DND-41 (cell line): Measurements from ENCODE around the gene SPDYE4.

ENCODE experiments used
- ATAC-seq: fragments of 200-7000 bp; cut with Tn5 transposase; 3 replicates; pipeline ENCODE4 v1.9.1; 2021; ENCODE audit warnings: low read depth; ENCODE audit not compliant: insufficient read depth
- DNase-seq: peaks from one replicate; pipeline ENCODE4 v3.0.0-alpha.2; 2020
- H2AFZ ChIP-seq: 2 replicates; pipeline ENCODE4 v1.6.0; 2012; ENCODE audit warnings: low read depth, low read length
- H3K27ac ChIP-seq: 2 replicates; pipeline ENCODE4 v1.5.1; 2012; ENCODE audit warnings: low read length, inconsistent platforms
- H3K27me3 ChIP-seq: fragments of 200-600 bp; sonication (generic); 2 replicates; pipeline ENCODE4 v1.6.0; 2012; ENCODE audit warnings: low read length, mild to moderate bottlenecking, inconsistent platforms; ENCODE audit not compliant: insufficient read depth, poor library complexity
- H3K36me3 ChIP-seq: 2 replicates; pipeline ENCODE4 v1.5.1; 2012; ENCODE audit warnings: low read length, inconsistent platforms; ENCODE audit not compliant: insufficient read depth
- H3K4me1 ChIP-seq: 2 replicates; pipeline ENCODE4 v1.5.1; 2012; ENCODE audit warnings: mild to moderate bottlenecking, low read length; ENCODE audit not compliant: insufficient read depth
- H3K4me2 ChIP-seq: 2 replicates; pipeline ENCODE4 v1.6.0; 2012; ENCODE audit warnings: mild to moderate bottlenecking, moderate library complexity, low read length, inconsistent platforms; ENCODE audit not compliant: insufficient read depth
- H3K4me3 ChIP-seq, 2 experiments: fragments of 200-600 bp in 1 of 2; shearing (Covaris generic) in 1 of 2; 2 replicates each; pipeline ENCODE4 v1.5.1; 2012 to 2016; ENCODE audit warnings: inconsistent platforms in 2 of 2, low read length in 2 of 2, mild to moderate bottlenecking in 2 of 2, low read depth in 1 of 2, moderate library complexity in 1 of 2
- H3K79me2 ChIP-seq: 2 replicates; pipeline ENCODE4 v1.6.0; 2012; ENCODE audit warnings: low read length, inconsistent platforms; ENCODE audit not compliant: insufficient read depth
- H3K9ac ChIP-seq: 2 replicates; pipeline ENCODE4 v1.6.0; 2012; ENCODE audit warnings: low read depth, mild to moderate bottlenecking, inconsistent platforms, low read length, moderate library complexity
- H3K9me3 ChIP-seq: 2 replicates; pipeline ENCODE4 v1.5.1; 2012; ENCODE audit warnings: low read length, moderate library complexity, mild to moderate bottlenecking, inconsistent platforms; ENCODE audit not compliant: insufficient read depth, severe bottlenecking
- H4K20me1 ChIP-seq: 2 replicates; pipeline ENCODE4 v1.6.0; 2012; ENCODE audit warnings: low read length; ENCODE audit not compliant: insufficient read depth
- CTCF ChIP-seq: IDR thresholded peaks from 2 replicates; pipeline ENCODE4 v1.5.1; 2012; ENCODE audit warnings: borderline replicate concordance, low read length, moderate library complexity, mild to moderate bottlenecking; ENCODE audit not compliant: poor library complexity, severe bottlenecking; ENCODE audit errors: extremely low read depth
- EZH2 ChIP-seq: IDR thresholded peaks from 3 replicates; pipeline ENCODE4 v1.6.1; 2012; ENCODE audit warnings: borderline replicate concordance, low read depth, mild to moderate bottlenecking, moderate library complexity, low read length, inconsistent platforms; ENCODE audit not compliant: severe bottlenecking

SPDYE4 gene

DNA sequence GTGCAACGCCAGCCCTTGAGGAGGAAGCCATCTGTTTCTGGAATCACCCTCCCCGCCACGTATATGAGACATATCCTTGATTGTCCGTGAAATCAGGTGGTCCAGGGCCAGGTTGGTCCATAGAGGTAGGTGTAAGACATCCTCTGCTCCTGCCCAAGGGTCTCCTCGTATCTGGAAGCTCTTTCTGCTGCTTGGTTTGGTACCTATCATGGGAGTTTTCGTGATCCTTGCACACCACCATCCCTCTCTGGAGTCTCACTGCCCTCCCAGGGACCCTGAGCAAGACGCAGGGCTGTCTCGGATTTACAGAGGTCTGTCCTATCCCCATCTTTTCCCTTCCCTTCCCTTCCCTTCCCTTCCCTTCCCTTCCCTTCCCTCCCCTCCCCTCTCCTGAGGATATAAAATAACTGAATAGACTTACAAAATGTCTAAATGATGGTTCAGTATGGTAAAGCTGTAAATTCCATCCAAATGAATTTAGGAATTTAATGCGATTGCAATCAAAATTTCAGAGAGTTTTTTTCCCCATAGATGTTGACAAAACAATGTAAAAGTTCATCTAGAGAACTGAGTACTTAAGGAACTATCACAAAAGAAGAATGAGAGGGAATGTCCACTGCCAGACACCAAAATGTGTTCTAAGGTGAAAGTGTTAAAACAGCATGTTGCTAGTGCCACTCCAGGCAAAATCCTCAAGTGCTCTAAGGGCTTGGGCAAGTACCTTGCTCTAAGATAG lies 11.7 kb downstream of the SPDYE4 start:
- Histone ChIP-seq H3K27me3 (peaks cover 3% of the 10 kb centered on the region), H2AFZ (peak overlapping the region; percentile 83), H3K4me3 (peak overlapping the region in 1 of 2 experiments; percentile 58; a peak in 2 of 4 replicates), H3K9me3 (no peaks in the 10 kb centered on the region), H3K4me2 (peak overlapping the region; percentile 84), H3K27ac (no peak overlapping the region), H3K9ac (peak overlapping the region; percentile 44; the same call in 1 of the 2 replicates), H3K4me1 (peaks cover 14% of the 10 kb centered on the region), H3K36me3 (no peaks in the 10 kb centered on the region), H4K20me1 (no peaks in the 10 kb centered on the region), H3K79me2 (no peaks in the 10 kb centered on the region)
- no peak for DNase-seq
- TF ChIP-seq CTCF = no peak
- no peak for TF ChIP-seq EZH2
- ATAC-seq = no peak; the same call in 2 of the 3 replicates

DNA sequence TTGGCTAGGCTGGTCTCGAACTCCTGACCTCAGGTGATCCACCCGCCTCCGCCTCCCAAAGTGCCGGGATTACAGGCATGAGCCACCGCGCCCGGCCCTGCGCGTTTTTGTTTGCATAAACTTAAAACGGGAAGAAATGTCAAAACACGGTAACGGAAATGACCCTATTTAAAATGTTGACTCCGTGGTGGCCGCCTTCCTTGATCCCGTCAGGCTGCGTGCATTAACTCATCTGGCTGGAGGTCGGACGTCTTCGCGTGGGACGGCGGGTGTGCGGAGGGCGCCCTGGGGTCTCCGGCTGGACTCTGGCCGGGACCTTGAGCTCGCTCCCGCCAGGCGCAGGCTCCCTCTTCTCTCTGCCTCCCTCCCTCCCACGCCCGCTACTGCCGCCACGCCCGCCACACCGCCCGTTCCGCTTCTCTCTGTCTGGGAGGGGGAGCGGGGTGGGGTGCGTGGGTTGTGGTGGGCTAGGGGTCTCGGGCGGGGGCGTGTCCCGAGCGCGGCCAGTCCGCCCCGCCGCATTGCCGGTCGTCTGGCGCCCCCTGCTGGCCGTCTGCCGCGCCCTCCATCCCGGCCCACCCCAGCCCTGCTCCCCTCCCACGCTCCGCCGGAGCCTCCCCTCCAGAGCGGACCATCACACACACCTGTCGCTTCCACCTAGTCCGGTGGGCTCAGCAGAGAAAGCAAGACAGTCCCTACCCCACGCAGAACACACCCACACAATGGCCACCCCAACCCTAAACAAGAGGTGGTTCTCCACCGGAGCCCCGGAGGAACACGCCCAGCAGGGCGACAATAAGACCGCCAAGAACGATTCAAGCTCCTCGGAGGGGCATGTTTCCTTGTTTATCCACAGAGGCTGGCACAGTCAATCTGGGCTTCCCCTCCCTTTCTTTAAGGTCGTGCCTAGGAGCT lies 12.5 kb downstream of the SPDYE4 start:
- peak; percentile 92 for ATAC-seq
- Histone ChIP-seq H3K9me3 (no peaks in the 10 kb centered on the region), H3K36me3 (no peaks in the 10 kb centered on the region), H3K4me1 (peaks cover 19% of the 10 kb centered on the region), H3K4me3 (peak overlapping the region in 1 of 2 experiments; percentile 58; a peak in 3 of 4 replicates), H4K20me1 (no peaks in the 10 kb centered on the region), H3K27me3 (peaks cover 3% of the 10 kb centered on the region), H3K27ac (no peak overlapping the region), H2AFZ (peak overlapping the region; percentile 83), H3K79me2 (no peaks in the 10 kb centered on the region), H3K9ac (peak overlapping the region; percentile 44; the same call in 1 of the 2 replicates), H3K4me2 (peak overlapping the region; percentile 84)
- DNase-seq = peak; percentile 72
- TF ChIP-seq CTCF (peak; percentile 74), EZH2 (no peak)

DNA sequence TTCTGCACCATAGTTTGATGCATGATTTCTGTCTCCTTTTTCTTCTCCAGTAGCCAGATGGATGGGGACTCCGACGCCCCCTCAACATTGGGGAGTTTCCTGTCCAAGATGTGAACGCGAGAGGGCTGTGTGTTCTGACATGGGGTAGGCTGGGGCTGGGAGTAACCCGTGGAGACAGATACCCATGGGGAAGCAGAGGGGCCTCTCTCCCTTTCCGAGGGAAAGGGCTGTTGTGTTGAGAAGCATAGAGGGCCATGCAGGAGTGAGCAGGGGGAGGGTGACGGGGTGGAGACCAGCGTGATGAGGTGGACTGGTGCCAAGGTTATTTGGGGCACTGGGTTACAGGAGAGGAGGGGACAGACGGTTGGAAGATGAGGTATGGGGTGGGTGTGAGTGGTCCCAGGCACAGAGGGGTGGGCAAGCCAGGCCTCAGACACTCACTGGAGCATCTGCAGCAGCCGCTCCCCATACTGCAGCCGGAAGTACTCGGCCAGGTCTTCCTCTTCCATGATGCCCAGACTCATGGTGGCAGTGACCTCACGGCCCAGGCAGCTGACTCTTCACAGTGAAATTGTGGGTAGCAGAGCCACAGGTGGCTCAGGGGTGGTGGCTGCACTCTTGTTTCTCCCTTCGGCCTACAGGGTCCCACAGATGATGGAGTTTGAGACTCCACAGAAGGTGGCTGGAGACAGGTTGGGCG lies 14.1 kb downstream of the SPDYE4 start:
- Histone ChIP-seq H3K27ac (no peak overlapping the region), H3K4me2 (no peak overlapping the region), H3K9ac (no peak overlapping the region), H3K4me1 (peaks cover 24% of the 10 kb centered on the region), H3K4me3 (no peak overlapping the region), H3K79me2 (no peaks in the 10 kb centered on the region), H3K27me3 (peaks cover 3% of the 10 kb centered on the region), H4K20me1 (no peaks in the 10 kb centered on the region), H3K9me3 (no peaks in the 10 kb centered on the region), H3K36me3 (no peaks in the 10 kb centered on the region), H2AFZ (no peak overlapping the region)
- TF ChIP-seq CTCF (no peak), EZH2 (no peak)
- no peak for ATAC-seq
- no peak for DNase-seq
